Brain microvascular endothelial cell (primary cell): ENCODE data around the gene TSSC4.

Experiments used
- DNase-seq: peaks from one replicate; pipeline ENCODE4 v3.0.0-alpha.2; 2020
- H3K27ac ChIP-seq: fragments of 250-450 bp; sonication (Bioruptor Pico); 2 replicates; pipeline ENCODE4 v1.5.1; 2020; ENCODE audit warnings: mild to moderate bottlenecking, moderate library complexity
- H3K27me3 ChIP-seq: fragments of 250-450 bp; sonication (Bioruptor Pico); replicated peaks from 2 replicates; pipeline ENCODE4 v1.5.1; 2020; ENCODE audit warnings: mild to moderate bottlenecking
- H3K36me3 ChIP-seq: fragments of 250-450 bp; sonication (Bioruptor Pico); replicated peaks from 2 replicates; pipeline ENCODE4 v1.5.1; 2020; ENCODE audit warnings: mild to moderate bottlenecking
- H3K4me3 ChIP-seq: 2 replicates; pipeline ENCODE4 v1.5.1; 2011; ENCODE audit warnings: low read depth, mild to moderate bottlenecking, control low read depth, low read length, moderate library complexity
- in situ Hi-C: cut with HindIII; loops from 2 replicates; pipeline ENCODE4 v1.10.0; 2017; ENCODE audit warnings: low sequenced_read_pairs, low pct_ligation_motif_present
- TF ChIP-seq, protein P1 (sequence below): IDR thresholded peaks from 2 replicates; pipeline ENCODE4 v1.5.1; 2011; ENCODE audit warnings: low read depth, mild to moderate bottlenecking, moderate library complexity, low read length, control low read depth, inconsistent platforms; ENCODE audit errors: missing control alignments

The TSSC4 gene

DNA sequence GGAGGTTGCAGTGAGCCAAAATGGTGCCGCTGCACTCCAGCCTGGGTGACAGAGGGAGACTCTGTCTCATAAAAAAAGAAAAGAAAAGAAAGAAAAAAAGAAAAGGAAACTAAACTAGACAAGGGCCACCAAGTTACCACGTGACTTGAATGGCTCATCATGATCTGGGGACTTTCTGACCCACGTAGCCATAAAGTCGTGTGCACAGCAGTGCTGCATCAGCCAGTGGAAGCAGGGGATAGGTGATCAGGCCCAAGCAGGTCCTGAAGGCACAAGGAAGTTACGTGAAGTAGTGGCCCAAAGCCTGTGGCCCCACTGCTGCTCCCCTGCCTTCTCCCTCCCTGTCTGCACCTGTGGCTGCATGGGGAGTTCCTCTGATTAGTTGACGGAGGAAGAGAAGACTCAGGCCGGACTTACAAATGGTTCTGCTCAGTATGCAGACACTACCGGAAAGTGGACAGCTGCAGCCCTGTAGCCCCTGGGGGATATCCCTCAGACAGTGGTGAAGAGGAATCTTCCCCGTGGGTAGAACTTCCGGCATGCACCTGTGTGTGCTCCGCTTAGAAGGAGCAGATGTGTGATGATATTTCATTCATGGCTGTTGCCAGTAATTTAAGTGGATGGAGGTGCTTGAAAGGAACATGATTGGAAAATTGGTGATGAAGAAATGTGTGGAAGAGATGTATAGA lies 41.7 kb upstream of the TSSC4 start:
- in situ Hi-C loops: no loop called here
- Histone ChIP-seq H3K36me3 (no peaks in the 10 kb centered on the region), H3K27me3 (no peaks in the 10 kb centered on the region), H3K27ac (no peak overlapping the region), H3K4me3 (no peak overlapping the region)
- TF ChIP-seq, protein P1, sequence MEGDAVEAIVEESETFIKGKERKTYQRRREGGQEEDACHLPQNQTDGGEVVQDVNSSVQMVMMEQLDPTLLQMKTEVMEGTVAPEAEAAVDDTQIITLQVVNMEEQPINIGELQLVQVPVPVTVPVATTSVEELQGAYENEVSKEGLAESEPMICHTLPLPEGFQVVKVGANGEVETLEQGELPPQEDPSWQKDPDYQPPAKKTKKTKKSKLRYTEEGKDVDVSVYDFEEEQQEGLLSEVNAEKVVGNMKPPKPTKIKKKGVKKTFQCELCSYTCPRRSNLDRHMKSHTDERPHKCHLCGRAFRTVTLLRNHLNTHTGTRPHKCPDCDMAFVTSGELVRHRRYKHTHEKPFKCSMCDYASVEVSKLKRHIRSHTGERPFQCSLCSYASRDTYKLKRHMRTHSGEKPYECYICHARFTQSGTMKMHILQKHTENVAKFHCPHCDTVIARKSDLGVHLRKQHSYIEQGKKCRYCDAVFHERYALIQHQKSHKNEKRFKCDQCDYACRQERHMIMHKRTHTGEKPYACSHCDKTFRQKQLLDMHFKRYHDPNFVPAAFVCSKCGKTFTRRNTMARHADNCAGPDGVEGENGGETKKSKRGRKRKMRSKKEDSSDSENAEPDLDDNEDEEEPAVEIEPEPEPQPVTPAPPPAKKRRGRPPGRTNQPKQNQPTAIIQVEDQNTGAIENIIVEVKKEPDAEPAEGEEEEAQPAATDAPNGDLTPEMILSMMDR: no peak
- no peak for DNase-seq

DNA sequence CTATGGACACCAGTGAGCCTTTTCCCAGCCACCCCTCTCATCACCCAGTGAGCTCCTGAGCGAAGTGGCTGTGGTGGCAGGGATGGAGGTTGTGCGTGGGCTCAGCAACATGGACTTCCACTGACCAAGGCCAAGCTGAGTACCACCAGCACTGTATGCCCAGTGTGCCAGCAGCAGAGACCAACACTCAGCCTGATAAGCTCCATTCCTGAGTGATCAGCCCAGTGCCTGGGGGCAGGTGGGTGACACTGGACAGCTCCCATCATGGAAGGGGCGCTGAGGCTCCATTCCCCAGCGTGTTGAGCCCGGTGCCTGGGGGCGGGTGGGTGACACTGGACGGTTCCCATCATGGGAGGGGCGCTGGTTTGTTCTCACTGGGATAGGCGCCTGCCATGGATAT lies 41.0 kb upstream of the TSSC4 start:
- TF ChIP-seq, protein P1: no peak
- Histone ChIP-seq H3K4me3 (no peak overlapping the region), H3K27ac (no peak overlapping the region), H3K27me3 (no peaks in the 10 kb centered on the region), H3K36me3 (no peaks in the 10 kb centered on the region)
- in situ Hi-C loops: no loop called here
- no peak for DNase-seq

DNA sequence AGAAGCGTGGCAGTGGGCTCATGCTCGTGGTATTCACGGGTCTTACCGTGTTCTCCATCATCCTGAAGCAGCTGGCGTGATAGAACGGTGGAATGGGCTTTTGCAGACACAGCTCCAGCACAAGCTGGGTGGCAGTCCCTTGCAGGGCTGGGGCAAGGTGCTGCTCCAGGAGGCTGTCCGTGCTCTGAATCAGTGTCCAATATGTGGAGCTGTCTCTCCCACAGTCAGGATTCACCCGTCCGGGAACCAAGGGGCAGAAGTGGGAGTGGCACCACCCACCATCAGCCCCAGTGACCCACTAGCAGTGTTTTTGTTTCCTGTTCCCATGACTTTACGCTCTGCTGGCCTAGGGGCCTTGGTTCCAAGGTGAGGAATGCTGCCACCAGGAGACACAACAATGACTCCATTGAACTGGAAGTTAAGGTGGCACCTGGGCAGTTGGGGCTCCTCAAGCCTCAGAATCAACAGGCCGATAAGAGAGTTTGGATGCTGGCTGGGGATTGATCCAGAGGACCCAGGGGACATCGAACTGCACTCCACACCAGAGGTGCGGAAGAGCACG lies 40.4 kb upstream of the TSSC4 start:
- H3K27ac ChIP-seq: no peak overlapping the region
- TF ChIP-seq, protein P1: no peak
- H3K36me3 ChIP-seq: no peaks in the 10 kb centered on the region
- H3K27me3 ChIP-seq: no peaks in the 10 kb centered on the region
- no peak overlapping the region for H3K4me3 ChIP-seq
- in situ Hi-C loops: no loop called here
- DNase-seq: no peak

DNA sequence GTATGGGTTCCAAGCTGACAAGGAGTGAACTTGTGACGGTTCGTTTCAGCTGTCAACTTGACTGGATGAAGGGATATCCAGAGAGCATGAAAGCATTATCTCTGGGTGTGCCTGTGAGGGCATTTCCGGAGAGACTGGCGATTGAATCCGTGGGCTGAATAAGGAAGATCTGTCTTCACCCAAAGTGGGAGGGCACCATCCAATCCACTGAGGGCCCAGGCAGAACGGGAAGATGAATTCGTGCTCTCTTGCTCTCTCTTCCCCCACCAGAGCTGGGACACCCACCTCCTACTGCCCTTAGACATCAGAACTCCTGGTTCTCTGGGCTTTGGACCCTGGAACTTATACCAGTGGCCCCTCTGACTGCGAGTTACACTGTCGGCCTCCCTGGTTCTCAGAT lies 39.0 kb upstream of the TSSC4 start:
- H3K36me3 ChIP-seq: no peaks in the 10 kb centered on the region
- in situ Hi-C loops: no loop called here
- no peak overlapping the region for H3K27ac ChIP-seq
- H3K4me3 ChIP-seq: no peak overlapping the region
- no peaks in the 10 kb centered on the region for H3K27me3 ChIP-seq
- TF ChIP-seq, protein P1: no peak
- DNase-seq: no peak

DNA sequence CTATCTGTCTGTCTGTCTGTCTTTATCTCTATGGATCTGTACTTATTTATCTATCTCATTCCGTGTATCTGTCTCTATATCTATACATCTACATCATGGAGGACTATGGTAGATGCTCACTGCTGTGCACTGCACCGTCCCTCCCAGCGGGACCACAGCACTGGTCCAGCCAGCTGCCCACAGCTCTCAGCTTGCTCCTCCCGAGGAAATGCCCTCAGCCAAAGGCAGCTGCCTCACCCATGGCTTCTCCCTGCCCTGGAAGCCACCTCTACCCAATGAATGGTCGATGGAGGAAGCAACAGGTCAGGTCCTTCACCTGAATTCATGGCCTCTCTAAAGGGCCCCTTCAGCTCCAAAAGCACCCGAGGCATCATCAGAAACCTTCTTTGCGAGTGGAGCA lies 38.1 kb upstream of the TSSC4 start:
- no peaks in the 10 kb centered on the region for H3K27me3 ChIP-seq
- H3K4me3 ChIP-seq: no peak overlapping the region
- TF ChIP-seq, protein P1: no peak
- no peak for DNase-seq
- H3K36me3 ChIP-seq: no peaks in the 10 kb centered on the region
- H3K27ac ChIP-seq: no peak overlapping the region
- in situ Hi-C loops: no loop called here

DNA sequence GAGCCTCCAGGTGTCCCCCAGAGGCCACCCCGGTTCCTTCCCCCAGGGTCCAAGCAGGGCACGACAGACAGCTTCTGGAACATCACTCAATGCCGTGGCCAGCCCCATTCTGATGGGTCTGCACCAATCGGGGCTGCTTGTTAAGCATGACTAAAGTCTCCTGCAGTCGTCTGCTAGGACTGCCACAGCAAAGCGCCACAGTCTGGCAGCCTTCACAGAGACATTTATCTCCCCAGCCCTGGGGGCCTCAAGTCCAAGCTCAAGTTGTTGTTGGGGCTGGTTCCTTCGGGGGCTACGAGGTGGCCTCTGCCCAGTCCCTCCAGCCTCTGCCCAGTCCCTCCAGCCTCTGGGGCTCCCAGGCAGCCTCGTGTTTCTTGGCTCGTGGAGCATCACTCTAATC lies 37.4 kb upstream of the TSSC4 start:
- Histone ChIP-seq H3K4me3 (no peak overlapping the region), H3K27ac (no peak overlapping the region), H3K27me3 (no peaks in the 10 kb centered on the region), H3K36me3 (no peaks in the 10 kb centered on the region)
- in situ Hi-C loops: no loop called here
- no peak for DNase-seq
- TF ChIP-seq, protein P1: no peak
